Measurements from ENCODE around the gene SRRM2. TPM values are rescaled to one million over a fixed set of nuclear protein-coding genes. Genes with fewer than 3 reads are reported as not detected.

Gene SRRM2
- total and polyA plus RNA-seq, 9 of the 15 experiments (the other 6 are each of a cell fraction or from before 2014, with no cell fraction given), result 26.7 to 563 (median 81.1) TPM

DNA sequence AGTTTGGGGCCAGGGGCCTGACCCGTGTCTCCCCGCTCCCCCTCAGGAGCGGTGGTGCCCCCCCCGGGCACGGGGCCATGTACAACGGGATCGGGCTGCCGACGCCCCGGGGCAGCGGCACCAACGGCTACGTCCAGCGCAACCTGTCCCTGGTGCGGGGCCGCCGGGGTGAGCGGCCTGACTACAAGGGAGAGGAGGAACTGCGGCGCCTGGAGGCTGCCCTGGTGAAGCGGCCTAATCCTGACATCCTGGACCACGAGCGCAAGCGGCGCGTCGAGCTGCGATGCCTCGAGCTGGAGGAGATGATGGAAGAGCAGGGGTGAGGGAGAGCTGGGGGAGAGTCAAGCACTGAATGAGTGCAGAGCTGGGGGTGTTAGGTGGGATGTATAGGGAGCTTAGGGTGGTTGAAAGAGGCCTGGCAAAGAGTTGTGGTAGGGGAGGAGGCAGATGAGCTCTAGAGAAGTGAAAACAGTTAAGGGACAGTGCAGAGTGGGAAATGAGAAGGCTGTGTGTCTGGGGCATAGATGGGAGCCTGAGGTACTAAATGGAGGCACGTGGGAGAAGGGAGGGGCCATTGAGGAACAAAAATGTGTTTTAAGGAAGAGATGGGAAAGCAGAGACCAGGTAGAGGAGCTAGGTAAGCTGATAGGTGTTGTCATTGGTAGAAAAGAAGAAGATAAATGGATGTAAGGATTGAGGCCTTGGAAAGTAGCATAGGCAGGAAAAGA, 4.0 kb downstream of the SRRM2 start:
- Histone ChIP-seq H3K79me2 (ENCODE audit: control insufficient read depth, insufficient read depth, low read length) (peaks cover 89% of the 10 kb centered on the region), H3K9me1 (ENCODE audit: control insufficient read depth, insufficient read depth, low read length) (no peaks in the 10 kb centered on the region), H3K27ac (ENCODE audit: extremely low read depth, low read depth, low read length) (no peak overlapping the region), H3K27me3 (ENCODE audit: control insufficient read depth in 2 of 2, insufficient read depth in 2 of 2, low read length in 2 of 2) (no peaks in the 10 kb centered on the region), H3K4me2 (ENCODE audit: insufficient read depth, low read length) (no peak overlapping the region), H3K9ac (ENCODE audit: insufficient read depth in 1 of 2, low read depth in 2 of 2, low read length in 2 of 2) (peak overlapping the region in 1 of 2 experiments; percentile 38; a peak in 1 of 4 replicates), H3K36me3 (ENCODE audit: control insufficient read depth, insufficient read depth, low read length) (peaks cover 82% of the 10 kb centered on the region), H3K9me3 (replicated peaks; ENCODE audit: control insufficient read depth, insufficient read depth, low read depth, low read length) (peaks cover 5% of the 10 kb centered on the region), H3K4me1 (replicated peaks in 1 of 2; ENCODE audit: control insufficient read depth in 2 of 2, insufficient read depth in 2 of 2, low read length in 2 of 2) (peaks cover 10 to 13% of the 10 kb centered on the region in 2 experiments; a peak in 3 of 5 replicates), H3K4me3 (no peak overlapping the region), H2AFZ (ENCODE audit: low read depth, low read length) (no peak overlapping the region), H4K20me1 (replicated peaks; ENCODE audit: control insufficient read depth, insufficient read depth, low read length) (peaks cover 30% of the 10 kb centered on the region; the same call in 1 of the 2 replicates)
- POLR2A ChIA-PET, result interaction anchor here (0.5 to 2.4 kb wide), 5 partner anchors 11 to 134 kb away, joined by 3 to 15 read pairs (median 4); no protein-coding TSS in a partner anchor
- ATAC-seq (no peak), FAIRE-seq (no peak), DNase-seq (ENCODE audit: extremely low read depth in 1 of 4, low spot score in 3 of 4) (no peak)
- BruUV-seq (replicated peaks), result no TSS peak
- CTCF ChIA-PET (ENCODE audit: low intra/inter-chr PET ratio), result no interaction called here
- intact Hi-C loops (cut with micrococcal nuclease), result no loop called here
- in situ Hi-C loops (cut with MboI), result no loop called here
- WGBS (ENCODE audit: insufficient coverage, low coverage, missing lambda C conversion rate), result 97% methylated on average over 6 of the region's 30 CpGs
- TF ChIP-seq, protein P1, sequence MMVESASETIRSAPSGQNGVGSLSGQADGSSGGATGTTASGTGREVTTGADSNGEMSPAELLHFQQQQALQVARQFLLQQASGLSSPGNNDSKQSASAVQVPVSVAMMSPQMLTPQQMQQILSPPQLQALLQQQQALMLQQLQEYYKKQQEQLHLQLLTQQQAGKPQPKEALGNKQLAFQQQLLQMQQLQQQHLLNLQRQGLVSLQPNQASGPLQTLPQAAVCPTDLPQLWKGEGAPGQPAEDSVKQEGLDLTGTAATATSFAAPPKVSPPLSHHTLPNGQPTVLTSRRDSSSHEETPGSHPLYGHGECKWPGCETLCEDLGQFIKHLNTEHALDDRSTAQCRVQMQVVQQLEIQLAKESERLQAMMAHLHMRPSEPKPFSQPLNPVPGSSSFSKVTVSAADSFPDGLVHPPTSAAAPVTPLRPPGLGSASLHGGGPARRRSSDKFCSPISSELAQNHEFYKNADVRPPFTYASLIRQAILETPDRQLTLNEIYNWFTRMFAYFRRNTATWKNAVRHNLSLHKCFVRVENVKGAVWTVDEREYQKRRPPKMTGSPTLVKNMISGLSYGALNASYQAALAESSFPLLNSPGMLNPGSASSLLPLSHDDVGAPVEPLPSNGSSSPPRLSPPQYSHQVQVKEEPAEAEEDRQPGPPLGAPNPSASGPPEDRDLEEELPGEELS (CRISPR knock-in tag; IDR thresholded peaks at IDR 0.05; ENCODE audit: borderline replicate concordance), result no peak
- TF ChIP-seq KLF6 (CRISPR knock-in tag; IDR thresholded peaks at IDR 0.05; ENCODE audit: borderline replicate concordance) (no peak), RUNX1 (IDR thresholded peaks at IDR 0.05; ENCODE audit: low read depth) (no peak), MYNN (IDR thresholded peaks at IDR 0.05) (no peak), MYNN (CRISPR knock-in tag; IDR thresholded peaks at IDR 0.05) (no peak), PRPF4 (IDR thresholded peaks at IDR 0.05; ENCODE audit: insufficient read depth, low read depth, low read length, poor library complexity, severe bottlenecking) (peak; percentile 76), RAD21 (CRISPR knock-in tag; conservative IDR thresholded peaks at IDR 0.05 in 1 of 2, IDR thresholded peaks at IDR 0.05 in 1 of 2) (no peak), PRMT5 (CRISPR knock-in tag; IDR thresholded peaks at IDR 0.05) (no peak), ZNF224 (CRISPR knock-in tag; IDR thresholded peaks at IDR 0.05) (no peak), MTF1 (CRISPR knock-in tag; IDR thresholded peaks at IDR 0.05; ENCODE audit: borderline replicate concordance) (no peak), RBM22 (IDR thresholded peaks at IDR 0.05; ENCODE audit: low read depth, low read length, poor library complexity, severe bottlenecking) (peak; percentile 64), ZFPM2 (CRISPR knock-in tag; IDR thresholded peaks at IDR 0.05) (no peak), POLR2G (IDR thresholded peaks at IDR 0.05; ENCODE audit: low read depth, low read length) (peak; percentile 58), ZNF253 (CRISPR knock-in tag; conservative IDR thresholded peaks at IDR 0.05) (no peak)
- TF ChIP-seq, protein P2, sequence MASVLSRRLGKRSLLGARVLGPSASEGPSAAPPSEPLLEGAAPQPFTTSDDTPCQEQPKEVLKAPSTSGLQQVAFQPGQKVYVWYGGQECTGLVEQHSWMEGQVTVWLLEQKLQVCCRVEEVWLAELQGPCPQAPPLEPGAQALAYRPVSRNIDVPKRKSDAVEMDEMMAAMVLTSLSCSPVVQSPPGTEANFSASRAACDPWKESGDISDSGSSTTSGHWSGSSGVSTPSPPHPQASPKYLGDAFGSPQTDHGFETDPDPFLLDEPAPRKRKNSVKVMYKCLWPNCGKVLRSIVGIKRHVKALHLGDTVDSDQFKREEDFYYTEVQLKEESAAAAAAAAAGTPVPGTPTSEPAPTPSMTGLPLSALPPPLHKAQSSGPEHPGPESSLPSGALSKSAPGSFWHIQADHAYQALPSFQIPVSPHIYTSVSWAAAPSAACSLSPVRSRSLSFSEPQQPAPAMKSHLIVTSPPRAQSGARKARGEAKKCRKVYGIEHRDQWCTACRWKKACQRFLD (CRISPR knock-in tag; IDR thresholded peaks at IDR 0.05), result no peak
- TF ChIP-seq, protein P3, sequence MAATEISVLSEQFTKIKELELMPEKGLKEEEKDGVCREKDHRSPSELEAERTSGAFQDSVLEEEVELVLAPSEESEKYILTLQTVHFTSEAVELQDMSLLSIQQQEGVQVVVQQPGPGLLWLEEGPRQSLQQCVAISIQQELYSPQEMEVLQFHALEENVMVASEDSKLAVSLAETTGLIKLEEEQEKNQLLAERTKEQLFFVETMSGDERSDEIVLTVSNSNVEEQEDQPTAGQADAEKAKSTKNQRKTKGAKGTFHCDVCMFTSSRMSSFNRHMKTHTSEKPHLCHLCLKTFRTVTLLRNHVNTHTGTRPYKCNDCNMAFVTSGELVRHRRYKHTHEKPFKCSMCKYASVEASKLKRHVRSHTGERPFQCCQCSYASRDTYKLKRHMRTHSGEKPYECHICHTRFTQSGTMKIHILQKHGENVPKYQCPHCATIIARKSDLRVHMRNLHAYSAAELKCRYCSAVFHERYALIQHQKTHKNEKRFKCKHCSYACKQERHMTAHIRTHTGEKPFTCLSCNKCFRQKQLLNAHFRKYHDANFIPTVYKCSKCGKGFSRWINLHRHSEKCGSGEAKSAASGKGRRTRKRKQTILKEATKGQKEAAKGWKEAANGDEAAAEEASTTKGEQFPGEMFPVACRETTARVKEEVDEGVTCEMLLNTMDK (IDR thresholded peaks at IDR 0.05; ENCODE audit: borderline replicate concordance, insufficient read depth, low read depth, low read length, poor library complexity, severe bottlenecking), result no peak
